SK-N-SH (cell line): ENCODE measurements around the gene KIF16B. TPM values are rescaled to one million over a fixed set of nuclear protein-coding genes. Genes with fewer than 3 reads are reported as not detected.

Experiments used
- CTCF ChIA-PET: fragments of 300-600, 350-600 bp; formaldehyde crosslinking; extraction: SDS; loops from one replicate; lab custom pipeline; 2021; lab: Yijun Ruan, JAX
- POLR2A ChIA-PET: fragments of 350-600 bp; sonication (Branson Sonifier 250); formaldehyde crosslinking; extraction: SDS; loops from one replicate; lab custom pipeline; 2020; ENCODE audit warnings: antibody characterized with exemption, inconsistent platforms; lab: Yijun Ruan, JAX
- DNase-seq: peaks from one replicate; pipeline ENCODE4 v3.0.0; 2012
- H2AFZ ChIP-seq: fragments of 200-600 bp; sonication (generic); 2 replicates; pipeline ENCODE4 v1.8.1; 2016; ENCODE audit warnings: antibody characterized with exemption, mild to moderate bottlenecking, low read depth
- H3F3A ChIP-seq: fragments of 200-600 bp; sonication (generic); replicated peaks from 2 replicates; pipeline ENCODE3; 2016; ENCODE audit warnings: antibody characterized with exemption, mild to moderate bottlenecking; ENCODE audit not compliant: insufficient read depth
- H3K27ac ChIP-seq, 2 experiments: fragments of 200-500 bp in 1 of 2; fragments of 200-600 bp in 1 of 2; sonication (Bioruptor generic) in 1 of 2; sonication (generic), shearing (Covaris generic) in 1 of 2; 2 replicates each; pipeline versions ENCODE4 v1.5.1 to v1.6.1; 2014 to 2016; ENCODE audit warnings: low read depth in 2 of 2, inconsistent platforms in 1 of 2, low read length in 1 of 2, mild to moderate bottlenecking in 1 of 2, mixed read lengths in 1 of 2
- H3K27me3 ChIP-seq: fragments of 200-600 bp; sonication (generic), shearing (Covaris generic); 2 replicates; pipeline ENCODE4 v1.6.1; 2016; ENCODE audit warnings: mixed run types; ENCODE audit not compliant: insufficient read depth
- H3K36me3 ChIP-seq, 2 experiments: fragments of 200-500 bp in 1 of 2; fragments of 200-600 bp in 1 of 2; sonication (Bioruptor generic) in 1 of 2; sonication (generic) in 1 of 2; replicated peaks in 1 of 2; 2 replicates each; pipeline versions ENCODE3 to v1.5.1; 2014 to 2016; ENCODE audit warnings: low read length in 1 of 2, mild to moderate bottlenecking in 1 of 2; ENCODE audit not compliant: insufficient read depth in 2 of 2, control insufficient read depth in 1 of 2
- H3K4me1 ChIP-seq, 2 experiments: fragments of 200-500 bp in 1 of 2; fragments of 200-600 bp in 1 of 2; sonication (Bioruptor generic) in 1 of 2; sonication (generic), shearing (Covaris generic) in 1 of 2; 2 replicates each; pipeline versions ENCODE4 v1.5.1 to v1.6.1; 2014 to 2016; ENCODE audit warnings: low read depth in 1 of 2, low read length in 1 of 2, mixed run types in 1 of 2; ENCODE audit not compliant: insufficient read depth in 2 of 2, control insufficient read depth in 1 of 2
- H3K4me2 ChIP-seq: fragments of 200-600 bp; sonication (generic), shearing (Covaris generic); 2 replicates; pipeline ENCODE4 v1.6.1; 2017; ENCODE audit warnings: mixed run types
- H3K4me3 ChIP-seq, 2 experiments: fragments of 200-500 bp in 1 of 2; fragments of 200-600 bp in 1 of 2; sonication (Bioruptor generic) in 1 of 2; sonication (generic), shearing (Covaris generic) in 1 of 2; 2 replicates each; pipeline versions ENCODE4 v1.5.1 to v1.8.1; 2014 to 2016; ENCODE audit warnings: low read depth in 2 of 2, inconsistent platforms in 1 of 2, low read length in 1 of 2, mild to moderate bottlenecking in 1 of 2, mixed read lengths in 1 of 2, moderate library complexity in 1 of 2
- H3K79me2 ChIP-seq: fragments of 200-600 bp; sonication (generic); 2 replicates; pipeline ENCODE4 v1.8.1; 2017; ENCODE audit warnings: mild to moderate bottlenecking; ENCODE audit not compliant: insufficient read depth
- H3K9ac ChIP-seq: fragments of 200-600 bp; sonication (generic); 2 replicates; pipeline ENCODE4 v1.6.1; 2017; ENCODE audit warnings: mixed run types
- H3K9me2 ChIP-seq: fragments of 200-600 bp; sonication (generic); 2 replicates; pipeline ENCODE4 v1.6.1; 2017; ENCODE audit warnings: mixed run types
- H3K9me3 ChIP-seq: fragments of 200-600 bp; sonication (generic); 2 replicates; pipeline ENCODE4 v1.6.1; 2017; ENCODE audit warnings: mixed run types, mild to moderate bottlenecking, moderate library complexity
- H4K20me1 ChIP-seq: fragments of 200-600 bp; sonication (generic); 2 replicates; pipeline ENCODE4 v1.6.1; 2017; ENCODE audit warnings: mild to moderate bottlenecking, mixed run types; ENCODE audit not compliant: insufficient read depth
- FOSL2 ChIP-seq: IDR thresholded peaks from 2 replicates; pipeline ENCODE4 v1.4.0; 2012; ENCODE audit warnings: low read depth, mild to moderate bottlenecking, moderate library complexity, borderline replicate concordance
- FOXM1 ChIP-seq: IDR thresholded peaks from 2 replicates; pipeline ENCODE4 v1.4.0; 2012; ENCODE audit warnings: low read depth, mild to moderate bottlenecking
- JUND ChIP-seq: IDR thresholded peaks from 2 replicates; pipeline ENCODE4 v1.4.0; 2012
- MEF2A ChIP-seq: IDR thresholded peaks from 2 replicates; pipeline ENCODE4 v1.4.0; 2012; ENCODE audit warnings: low read depth, borderline replicate concordance
- NFIC ChIP-seq: IDR thresholded peaks from 2 replicates; pipeline ENCODE4 v1.4.0; 2012; ENCODE audit warnings: borderline replicate concordance
- PBX3 ChIP-seq: IDR thresholded peaks from 2 replicates; pipeline ENCODE4; 2012
- RCOR1 ChIP-seq: fragments of 150-350 bp; IDR thresholded peaks from 2 replicates; pipeline ENCODE4 v1.6.1; 2017; ENCODE audit warnings: antibody characterized with exemption, low read length
- RFX5 ChIP-seq: IDR thresholded peaks from 2 replicates; pipeline ENCODE4 v1.6.1; 2012; ENCODE audit warnings: mild to moderate bottlenecking, improper control_type of control experiment, low read length
- TCF12 ChIP-seq: IDR thresholded peaks from 2 replicates; pipeline ENCODE4 v1.4.0; 2012
- TEAD4 ChIP-seq: IDR thresholded peaks from 2 replicates; pipeline ENCODE4 v1.4.0; 2012; ENCODE audit warnings: mild to moderate bottlenecking, borderline replicate concordance; ENCODE audit not compliant: insufficient read depth
- USF2 ChIP-seq: fragments of 150-350 bp; IDR thresholded peaks from 2 replicates; pipeline ENCODE4 v1.6.1; 2017; ENCODE audit warnings: antibody characterized with exemption, low read length, low read depth, borderline replicate concordance
- WGBS: methylation state at CpG from one replicate; pipeline ENCODE4 v1.1.6; 2017; ENCODE audit warnings: low lambda C conversion rate; 5-methylcytosine and 5-hydroxymethylcytosine counted together
- polyA plus RNA-seq, 3 experiments: library from polyadenylated mRNA; depleted of rRNA; stranded (reverse); fragments of >200 nt; gene quantifications; 2 replicates each; pipeline ENCODE4 v1.2.3, GENCODE V29; 2012
- TF ChIP-seq, protein P1 (sequence below): IDR thresholded peaks from 2 replicates; pipeline ENCODE4 v1.4.0; 2012; ENCODE audit warnings: low read depth, borderline replicate concordance
- TF ChIP-seq, protein P2 (sequence below): IDR thresholded peaks from 2 replicates; pipeline ENCODE4 v1.4.0; 2012; ENCODE audit warnings: low read depth
- TF ChIP-seq, protein P3 (sequence below): fragments of 150-350 bp; IDR thresholded peaks from 2 replicates; pipeline ENCODE4 v1.6.1; 2016; ENCODE audit warnings: mild to moderate bottlenecking, low read depth, low read length

The KIF16B gene
- polyA plus RNA-seq, 1 of the 3 experiments (the other 2 are of a cell fraction) = 3.3 TPM

DNA sequence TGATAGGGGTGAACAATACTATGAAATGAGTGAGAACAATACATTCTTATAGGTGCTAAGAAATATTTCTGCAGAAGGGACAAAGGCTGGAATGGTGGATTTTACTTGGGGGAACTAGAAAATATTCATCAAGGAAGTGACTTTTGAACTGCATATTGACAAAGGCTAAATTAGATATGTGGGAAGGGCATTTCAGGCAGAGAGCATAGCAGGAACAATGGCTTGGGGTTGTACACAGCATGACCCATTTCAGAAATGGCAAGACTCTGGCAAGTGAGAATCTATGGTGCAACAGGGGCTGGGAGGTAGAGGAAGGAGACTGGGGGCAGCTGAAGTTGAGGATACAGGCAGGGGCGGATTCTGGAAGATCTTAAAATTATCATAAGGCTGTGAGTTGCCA, 46.7 kb upstream of the KIF16B start:
- Histone ChIP-seq H3K36me3 (no peaks in the 10 kb centered on the region), H3F3A (no peaks in the 10 kb centered on the region), H3K9ac (no peak overlapping the region), H3K27me3 (no peaks in the 10 kb centered on the region), H4K20me1 (no peaks in the 10 kb centered on the region), H3K79me2 (no peaks in the 10 kb centered on the region), H3K4me3 (no peak overlapping the region), H3K4me1 (peaks cover 0 to 2% of the 10 kb centered on the region in 2 experiments; a peak in 1 of 4 replicates), H3K9me2 (no peaks in the 10 kb centered on the region), H3K4me2 (no peak overlapping the region), H2AFZ (no peak overlapping the region), H3K9me3 (no peaks in the 10 kb centered on the region), H3K27ac (no peak overlapping the region)
- ChIA-PET CTCF (no interaction called here), POLR2A (no interaction called here)
- DNase-seq = no peak
- TF ChIP-seq FOXM1 (no peak), RFX5 (no peak), PBX3 (no peak), TCF12 (no peak), MEF2A (no peak), TEAD4 (no peak), JUND (no peak), NFIC (no peak), FOSL2 (no peak), RCOR1 (no peak), USF2 (no peak)
- TF ChIP-seq, protein P1, sequence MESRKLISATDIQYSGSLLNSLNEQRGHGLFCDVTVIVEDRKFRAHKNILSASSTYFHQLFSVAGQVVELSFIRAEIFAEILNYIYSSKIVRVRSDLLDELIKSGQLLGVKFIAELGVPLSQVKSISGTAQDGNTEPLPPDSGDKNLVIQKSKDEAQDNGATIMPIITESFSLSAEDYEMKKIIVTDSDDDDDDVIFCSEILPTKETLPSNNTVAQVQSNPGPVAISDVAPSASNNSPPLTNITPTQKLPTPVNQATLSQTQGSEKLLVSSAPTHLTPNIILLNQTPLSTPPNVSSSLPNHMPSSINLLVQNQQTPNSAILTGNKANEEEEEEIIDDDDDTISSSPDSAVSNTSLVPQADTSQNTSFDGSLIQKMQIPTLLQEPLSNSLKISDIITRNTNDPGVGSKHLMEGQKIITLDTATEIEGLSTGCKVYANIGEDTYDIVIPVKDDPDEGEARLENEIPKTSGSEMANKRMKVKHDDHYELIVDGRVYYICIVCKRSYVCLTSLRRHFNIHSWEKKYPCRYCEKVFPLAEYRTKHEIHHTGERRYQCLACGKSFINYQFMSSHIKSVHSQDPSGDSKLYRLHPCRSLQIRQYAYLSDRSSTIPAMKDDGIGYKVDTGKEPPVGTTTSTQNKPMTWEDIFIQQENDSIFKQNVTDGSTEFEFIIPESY = no peak
- TF ChIP-seq, protein P2, sequence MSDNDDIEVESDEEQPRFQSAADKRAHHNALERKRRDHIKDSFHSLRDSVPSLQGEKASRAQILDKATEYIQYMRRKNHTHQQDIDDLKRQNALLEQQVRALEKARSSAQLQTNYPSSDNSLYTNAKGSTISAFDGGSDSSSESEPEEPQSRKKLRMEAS = no peak
- TF ChIP-seq, protein P3, sequence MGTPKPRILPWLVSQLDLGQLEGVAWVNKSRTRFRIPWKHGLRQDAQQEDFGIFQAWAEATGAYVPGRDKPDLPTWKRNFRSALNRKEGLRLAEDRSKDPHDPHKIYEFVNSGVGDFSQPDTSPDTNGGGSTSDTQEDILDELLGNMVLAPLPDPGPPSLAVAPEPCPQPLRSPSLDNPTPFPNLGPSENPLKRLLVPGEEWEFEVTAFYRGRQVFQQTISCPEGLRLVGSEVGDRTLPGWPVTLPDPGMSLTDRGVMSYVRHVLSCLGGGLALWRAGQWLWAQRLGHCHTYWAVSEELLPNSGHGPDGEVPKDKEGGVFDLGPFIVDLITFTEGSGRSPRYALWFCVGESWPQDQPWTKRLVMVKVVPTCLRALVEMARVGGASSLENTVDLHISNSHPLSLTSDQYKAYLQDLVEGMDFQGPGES = no peak
- 42% methylated on average over 1 of the region's 1 CpG for WGBS
